GM12891 (cell line): ENCODE data around the gene COL5A1.

Experiments
- PAX5 ChIP-seq: IDR thresholded peaks from 2 replicates; pipeline ENCODE4 v1.6.1; 2011; ENCODE audit warnings: low read length, moderate library complexity, mild to moderate bottlenecking; ENCODE audit not compliant: insufficient read depth, severe bottlenecking
- POLR2A ChIP-seq: IDR thresholded peaks from 2 replicates; pipeline ENCODE4 v1.6.1; 2011; ENCODE audit warnings: low read depth, low read length, control low read depth
- POLR2AphosphoS5 ChIP-seq: IDR thresholded peaks from 2 replicates; pipeline ENCODE4 v1.6.1; 2011; ENCODE audit warnings: low read depth, low read length, control low read depth
- POU2F2 ChIP-seq: IDR thresholded peaks from 2 replicates; pipeline ENCODE4 v1.6.1; 2011; ENCODE audit warnings: low read depth, mild to moderate bottlenecking, control low read depth, low read length, moderate library complexity
- TAF1 ChIP-seq: IDR thresholded peaks from 2 replicates; pipeline ENCODE4 v1.6.1; 2011; ENCODE audit warnings: low read depth, low read length, control low read depth

DNA sequence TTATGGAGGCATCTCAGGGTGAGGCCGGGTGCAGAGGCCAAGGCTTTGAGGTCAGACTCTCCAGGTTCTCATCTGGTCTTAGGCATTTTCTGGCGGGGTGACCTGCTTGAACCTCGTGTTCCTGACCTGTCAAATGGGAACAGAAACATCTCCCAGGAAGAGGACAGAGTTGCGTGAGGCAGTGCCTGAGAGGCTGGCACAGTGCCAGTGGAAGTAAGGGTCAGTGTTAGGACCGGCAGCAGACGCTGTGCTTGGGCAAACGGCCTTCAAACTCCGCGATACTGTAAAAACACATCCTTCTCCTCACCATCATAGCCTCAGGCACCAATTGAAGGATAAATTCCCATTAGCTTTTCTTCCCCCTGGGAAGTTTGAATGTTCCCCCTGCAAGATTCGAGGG lies 183.4 kb downstream of the COL5A1 start:
- TF ChIP-seq POLR2A: no peak
- TF ChIP-seq POLR2AphosphoS5: no peak
- no peak for TF ChIP-seq TAF1
- TF ChIP-seq POU2F2: no peak
- no peak for TF ChIP-seq PAX5
